ENCODE data around the gene USP14. TPM values are rescaled to one million over a fixed set of nuclear protein-coding genes. Genes with fewer than 3 reads are reported as not detected.
"Not testable (repeated sequence)": the region's sequence is repeated elsewhere in the genome, so short reads cannot be mapped to it uniquely, and the experiment has no call there.

Gene USP14
- total RNA-seq: 10 to 100 TPM; 33.3 to 34.7 (median 34.1) TPM

DNA sequence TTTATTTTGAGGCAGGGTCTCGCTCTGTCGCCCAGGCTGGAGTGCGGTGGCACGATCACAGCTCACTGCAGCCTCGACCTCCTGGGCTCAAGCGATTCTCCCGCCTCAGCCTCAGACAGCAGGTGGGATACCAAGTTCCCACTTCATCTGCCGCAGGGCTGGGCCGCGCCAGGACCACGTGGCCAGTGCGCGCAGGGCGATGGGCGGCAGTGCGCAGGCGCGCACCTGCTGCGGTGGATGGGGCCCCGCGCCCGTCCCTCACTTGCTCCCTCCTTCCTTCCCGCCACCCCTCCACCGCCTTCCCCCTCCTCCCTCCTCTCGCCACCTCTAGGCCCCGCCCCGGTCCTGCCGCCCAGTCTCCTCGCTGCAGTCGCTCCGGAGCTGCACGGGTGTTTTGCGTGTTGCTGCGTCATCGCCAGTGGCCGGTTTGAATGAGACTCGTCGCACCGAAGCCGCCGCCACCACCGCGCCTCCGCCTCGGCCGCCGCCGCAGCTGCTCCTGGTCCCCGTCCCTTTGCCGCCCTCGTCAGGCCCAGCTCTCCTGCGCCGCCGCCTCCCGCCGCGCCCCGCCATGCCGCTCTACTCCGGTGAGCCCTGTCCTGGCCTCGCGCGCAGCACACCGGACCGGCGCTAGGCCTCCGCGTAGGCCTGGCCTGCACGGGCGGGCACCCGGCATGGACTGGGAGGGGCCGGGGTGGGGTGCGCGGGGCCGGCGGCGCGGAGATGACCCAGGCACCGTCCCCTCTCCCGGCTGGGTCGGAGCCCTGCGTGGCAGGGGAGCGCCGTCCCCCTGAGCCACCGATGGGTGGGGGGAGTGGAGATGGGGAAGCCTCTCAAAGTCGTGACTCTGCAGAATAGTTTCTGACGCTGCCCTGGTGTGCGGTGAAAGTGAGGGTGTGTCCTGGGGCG lies at the start of gene USP14:
TSS of gene USP14 (plus strand) at position 430 of the 909 bp plus-strand sequence. CDS start at position 572, 142 bp downstream.
- WGBS, 2 donors: 1% methylated on average over 39 to 76 of the region's 89 CpGs
- peaks cover 0 to under 1% (median 0%) of the 10 kb centered on the region in 3 donors for H3K36me3 ChIP-seq
- peak within 1 kb of the TSS; percentile 85 to 94 (median 88) for H3K4me3 ChIP-seq
- peaks cover 0 to 23% (median 18%) of the 10 kb centered on the region in 4 donors for H3K4me1 ChIP-seq
- H3K27me3 ChIP-seq: no peaks in the 10 kb centered on the region
- DNase-seq (ENCODE audit: low spot score in 2 of 2): peak; percentile 84 to 86
- peak in 1 of 5 experiments; percentile 37 for TF ChIP-seq CTCF (IDR thresholded peaks at IDR 0.05)
- TF ChIP-seq EP300 (IDR thresholded peaks at IDR 0.05): peak in 1 of 2 donors; percentile 76
- TF ChIP-seq POLR2A (IDR thresholded peaks at IDR 0.05): peak in 1 of 2 donors; percentile 68
- peak within 1 kb of the TSS; percentile 60 to 92 (median 86) for H3K27ac ChIP-seq
- no peaks in the 10 kb centered on the region for H3K9me3 ChIP-seq

DNA sequence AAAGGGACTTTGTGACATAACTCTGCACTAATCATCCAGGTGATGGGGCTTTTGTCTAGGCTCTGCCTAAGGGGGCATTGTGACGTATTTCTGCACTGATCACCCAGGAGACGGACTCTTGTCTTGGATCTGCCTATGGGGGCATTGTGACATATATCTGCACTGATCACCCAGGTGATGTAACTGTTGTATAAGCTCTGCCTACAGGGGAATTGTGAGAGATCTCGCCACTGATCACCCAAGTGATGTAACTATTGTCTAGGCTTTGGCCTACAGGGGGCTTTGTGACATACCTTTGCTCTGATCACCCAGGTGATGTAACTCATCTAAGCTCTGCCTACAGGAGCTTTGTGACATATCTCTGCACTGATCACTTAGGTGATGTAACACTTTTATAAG lies 49.7 kb upstream of the USP14 start:
- WGBS, 2 donors: 42% methylated on average over 3 of the region's 3 CpGs
- not testable (repeated sequence) for H3K27ac ChIP-seq; DNase-seq (ENCODE audit: low spot score in 2 of 2); H3K27me3 ChIP-seq; H3K4me3 ChIP-seq; H3K36me3 ChIP-seq; H3K4me1 ChIP-seq; H3K9me3 ChIP-seq

DNA sequence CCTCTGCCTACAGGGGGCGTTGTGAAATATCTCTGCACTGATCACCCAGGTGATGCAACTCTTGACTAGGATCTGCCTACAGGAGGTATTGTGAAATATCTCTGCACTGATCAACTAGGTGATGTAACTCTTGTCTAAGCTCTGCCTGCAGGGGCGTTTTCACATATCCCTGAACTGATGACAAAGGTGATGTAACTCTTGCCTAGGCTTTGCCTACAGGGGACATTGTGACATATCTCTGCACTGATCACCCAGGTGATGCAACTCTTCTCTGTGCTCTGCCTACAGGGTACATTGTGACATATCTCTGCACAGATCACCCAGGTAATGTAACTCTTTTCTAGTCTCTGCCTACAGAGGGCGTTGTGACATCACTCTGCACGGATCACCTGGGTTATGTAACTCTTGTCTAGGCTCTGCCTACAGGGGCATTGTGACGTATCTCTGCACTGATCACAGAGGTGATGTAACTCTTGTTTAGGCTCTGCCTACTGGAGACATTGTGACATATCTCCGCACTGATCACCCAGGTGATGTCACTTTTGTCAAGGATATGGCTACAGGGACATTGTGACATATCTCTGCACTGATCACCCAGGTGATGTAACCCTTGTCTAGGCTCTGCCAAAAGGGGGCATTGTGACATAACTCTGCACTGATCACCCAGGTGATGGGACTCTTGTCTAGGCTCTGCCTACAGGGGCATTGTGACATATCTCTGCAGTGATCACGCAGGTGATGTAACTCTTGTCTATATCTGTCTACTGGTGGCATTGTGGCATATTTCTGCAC lies 49.0 kb upstream of the USP14 start:
- 35 to 39% methylated on average over 7 of the region's 7 CpGs for WGBS, 2 donors
- not testable (repeated sequence) for DNase-seq (ENCODE audit: low spot score in 2 of 2)

GRCh38 chr18:109922-110261 lies 48.5 kb upstream of the USP14 start:
- not testable (repeated sequence) for H3K27me3 ChIP-seq; H3K4me3 ChIP-seq; H3K36me3 ChIP-seq; H3K9me3 ChIP-seq; DNase-seq (ENCODE audit: low spot score in 2 of 2); H3K27ac ChIP-seq; H3K4me1 ChIP-seq
- WGBS, 2 donors: 49 to 50% methylated on average over 5 of the region's 5 CpGs

More for the DNA sequence above, 49.0 kb upstream of the USP14 start:
- H3K36me3 ChIP-seq, H3K27ac ChIP-seq, H3K27me3 ChIP-seq, H3K9me3 ChIP-seq, H3K4me1 ChIP-seq, H3K4me3 ChIP-seq: not testable (repeated sequence)

- DNase-seq (ENCODE audit: low spot score in 2 of 2): peak in 1 of 2 donors; percentile 17
- not testable (repeated sequence) for H3K36me3 ChIP-seq, H3K27me3 ChIP-seq, H3K4me1 ChIP-seq, H3K27ac ChIP-seq, H3K4me3 ChIP-seq, H3K9me3 ChIP-seq
- WGBS, 2 donors: 55 to 61% methylated on average over 4 of the region's 4 CpGs
These were observed 47.8 kb upstream of the USP14 start for GRCh38 chr18:110351-111201.

GRCh38 chr18:111306-112014 lies 46.9 kb upstream of the USP14 start:
- peaks cover 0 to 5% (median 3%) of the 10 kb centered on the region in 4 donors for H3K4me1 ChIP-seq
- H3K27ac ChIP-seq: peak overlapping the region in 1 of 4 donors; percentile 85
- DNase-seq (ENCODE audit: low spot score in 2 of 2): no peak
- H3K4me3 ChIP-seq: peak overlapping the region in 3 of 4 donors; percentile 29 to 63 (median 32)
- H3K9me3 ChIP-seq: no peaks in the 10 kb centered on the region
- 28 to 40% methylated on average over 9 to 16 of the region's 42 CpGs for WGBS, 2 donors
- TF ChIP-seq EP300 (IDR thresholded peaks at IDR 0.05) (no peak), POLR2A (IDR thresholded peaks at IDR 0.05) (no peak), CTCF (IDR thresholded peaks at IDR 0.05) (no peak)
- no peaks in the 10 kb centered on the region for H3K36me3 ChIP-seq
- H3K27me3 ChIP-seq: no peaks in the 10 kb centered on the region

DNA sequence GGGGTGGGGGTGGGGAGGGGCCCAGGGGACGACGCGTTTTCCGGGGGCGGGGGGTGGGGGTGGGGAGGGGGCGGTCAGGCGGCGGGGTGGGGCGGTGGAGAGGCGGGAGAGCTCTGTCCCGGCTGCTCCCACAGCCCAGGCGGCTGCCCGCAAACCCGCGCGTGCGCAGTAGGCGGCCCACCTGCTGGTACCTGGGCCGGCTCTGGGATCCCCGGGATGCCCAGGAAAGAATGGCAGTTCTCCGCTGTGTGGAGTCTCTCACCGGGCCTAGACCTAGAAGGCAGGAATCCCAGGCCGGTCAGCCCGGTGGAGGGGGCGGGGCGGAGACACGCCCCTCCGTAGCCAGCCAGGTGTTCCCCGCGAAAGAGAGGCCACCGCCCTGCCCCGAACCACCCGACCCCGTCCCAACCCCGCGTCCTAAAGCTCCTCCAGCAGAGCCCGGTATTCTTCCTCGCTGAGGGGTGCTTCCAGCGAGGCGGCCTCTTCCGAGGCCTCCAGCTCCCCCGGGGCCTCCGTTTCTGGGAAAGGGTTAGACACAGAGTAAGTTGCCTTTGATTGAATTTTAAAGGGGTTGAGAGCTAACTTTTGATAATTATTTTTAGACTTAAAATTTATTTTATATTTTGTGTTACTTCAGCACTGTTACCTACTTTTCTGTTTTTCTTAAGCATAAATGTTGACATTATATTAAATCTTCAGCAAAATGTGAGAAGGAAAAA lies 46.2 kb upstream of the USP14 start:
- WGBS, 2 donors: 44 to 45% methylated on average over 28 to 32 of the region's 43 CpGs
- H3K9me3 ChIP-seq, H3K36me3 ChIP-seq, H3K4me1 ChIP-seq, H3K27me3 ChIP-seq: not testable (repeated sequence)
- peak in 1 of 2 donors; percentile 37 for DNase-seq (ENCODE audit: low spot score in 2 of 2)
- Histone ChIP-seq H3K4me3 (peak overlapping the region in 3 of 4 donors; percentile 29 to 63 (median 32)), H3K27ac (peak overlapping the region in 1 of 4 donors; percentile 85)

- H3K36me3 ChIP-seq; DNase-seq (ENCODE audit: low spot score in 2 of 2); H3K27me3 ChIP-seq; H3K9me3 ChIP-seq; H3K4me3 ChIP-seq; H3K27ac ChIP-seq; H3K4me1 ChIP-seq: not testable (repeated sequence)
- WGBS, 2 donors: 67 to 71% methylated on average over 7 of the region's 7 CpGs
These were observed 37.7 kb upstream of the USP14 start for GRCh38 chr18:120539-121260.

All from tibial nerve (tissue), 4 donors.